K562 (cell line): ENCODE results near the gene CAMK1D. TPM values are rescaled to one million over a fixed set of nuclear protein-coding genes. Genes with fewer than 3 reads are reported as not detected.

Experiments
- DMBX1 ChIP-seq: fragments of 250-450 bp; sonication (Bioruptor Pico); IDR thresholded peaks from 2 replicates; pipeline ENCODE4 v1.8.0; 2022; ENCODE audit warnings: inconsistent platforms, mild to moderate bottlenecking, moderate library complexity, borderline replicate concordance
- GTF2B ChIP-seq: IDR thresholded peaks from 2 replicates; pipeline ENCODE4 v1.6.1; 2011; ENCODE audit not compliant: insufficient read length; ENCODE audit errors: extremely low read depth
- HDAC6 ChIP-seq: IDR thresholded peaks from 2 replicates; pipeline ENCODE4 v1.6.1; 2012; ENCODE audit warnings: low read depth, mild to moderate bottlenecking, control low read depth, inconsistent platforms, low read length, moderate library complexity
- JUNB ChIP-seq: fragments of 450-650 bp; formaldehyde crosslinking; conservative IDR thresholded peaks from 2 replicates; pipeline ENCODE4 v1.4.0; 2020; ENCODE audit warnings: mild to moderate bottlenecking
- KHSRP ChIP-seq: fragments of 450-650 bp; IDR thresholded peaks from 2 replicates; pipeline ENCODE4 v1.6.1; 2017
- MITF ChIP-seq: IDR thresholded peaks from 2 replicates; pipeline ENCODE4 v1.6.1; 2014; ENCODE audit warnings: antibody characterized with exemption
- PYGO2 ChIP-seq: fragments of 450-650 bp; IDR thresholded peaks from 2 replicates; pipeline ENCODE4 v1.6.1; 2016; ENCODE audit warnings: mild to moderate bottlenecking, missing genetic modification characterization, moderate library complexity, missing compliant biosample characterization
- TARDBP ChIP-seq: fragments of 450-650 bp; IDR thresholded peaks from 2 replicates; pipeline ENCODE4 v1.6.1; 2016
- ZBTB49 ChIP-seq: sonication (generic); formaldehyde crosslinking; IDR thresholded peaks from 2 replicates; pipeline ENCODE4 v1.8.0; 2022; ENCODE audit warnings: missing genetic modification reagents, mild to moderate bottlenecking, borderline replicate concordance
- ZNF232 ChIP-seq: sonication (generic); formaldehyde crosslinking; IDR thresholded peaks from 2 replicates; pipeline ENCODE4 v1.8.0; 2022; ENCODE audit warnings: mild to moderate bottlenecking, missing genetic modification reagents
- ZNF583 ChIP-seq: fragments of 250-450 bp; sonication (Bioruptor Pico); IDR thresholded peaks from 2 replicates; pipeline ENCODE4 v1.4.0; 2020
- polyA plus RNA-seq, 8 experiments: library from polyadenylated mRNA; depleted of rRNA in 4 of 8; stranded (reverse) in 5 of 8; unstranded in 3 of 8; fragments of >200 nt; fragmentation: Nextera tagmentation in 2 of 8; fragmentation: Illumina TruSeq in 1 of 8; extraction: Ambion mirVana in 2 of 8; extraction: Trizol in 1 of 8; gene quantifications; 2 replicates each; pipeline versions ENCODE4 v1.2.1 to v1.2.3, GENCODE V29; 2011 to 2014; ENCODE audit warnings: inconsistent platforms in 1 of 8, missing spikeins in 1 of 8
- total RNA-seq, 7 experiments: library from RNA; depleted of rRNA in 6 of 7; stranded (reverse); fragments of >200 nt in 6 of 7; fragmentation: Illumina TruSeq in 2 of 7; extraction: Trizol in 2 of 7; gene quantifications; 2 replicates each; pipeline versions ENCODE4 v1.2.1 to v1.2.3, GENCODE V29; 2011 to 2021; ENCODE audit warnings: low replicate concordance in 1 of 7

CAMK1D gene
- total and polyA plus RNA-seq, 9 of the 15 experiments (the other 6 are each of a cell fraction or from before 2014, with no cell fraction given), result 0.12 to 0.24 (median 0.20) TPM; not detected in 5

DNA sequence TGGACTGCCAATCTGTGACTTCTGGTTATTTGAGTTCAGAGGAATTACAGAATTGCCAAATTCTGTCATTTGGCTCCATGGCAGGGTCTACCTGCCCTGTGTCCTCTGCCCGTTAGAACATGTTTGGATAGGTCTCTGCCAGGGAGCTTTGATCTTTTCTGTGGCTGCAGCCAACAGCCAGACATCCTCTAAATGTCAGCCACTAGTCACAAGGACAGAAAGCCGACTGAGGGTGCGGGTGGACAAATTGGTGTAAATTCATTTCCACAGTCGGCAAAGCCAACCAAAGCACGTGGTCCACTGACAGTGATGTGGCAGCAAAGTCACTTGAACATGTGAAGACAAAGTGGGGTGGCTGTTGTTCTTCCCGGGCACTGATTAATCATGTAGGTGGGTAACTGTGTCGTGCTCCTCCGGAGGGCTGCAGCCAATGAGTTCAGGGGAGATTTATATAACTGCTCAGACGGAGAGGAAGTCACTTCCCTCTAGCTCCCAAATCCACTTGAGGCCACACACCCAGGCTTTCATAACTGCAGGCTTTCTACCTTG, 26.7 kb upstream of the CAMK1D start (continued):
- TF ChIP-seq ZBTB49 (CRISPR knock-in tag) (no peak), ZNF232 (no peak), TARDBP (no peak), JUNB (no peak), PYGO2 (tag) (no peak), MITF (no peak), ZNF583 (no peak), DMBX1 (CRISPR knock-in tag) (no peak), GTF2B (no peak), KHSRP (no peak), HDAC6 (no peak)
- TF ChIP-seq, all 486 proteins: peak for 0
